IPS DF 19.7 (cell line): ENCODE results near the gene SPACDR.
"Not testable (repeated sequence)": the region's sequence is repeated elsewhere in the genome, so short reads cannot be mapped to it uniquely, and the experiment has no call there.

Experiments used
- DNase-seq: peaks from one replicate; pipeline ENCODE4 v3.0.0-alpha.2; 2013; ENCODE audit warnings: low read depth, low spot score

Gene SPACDR, protein sequence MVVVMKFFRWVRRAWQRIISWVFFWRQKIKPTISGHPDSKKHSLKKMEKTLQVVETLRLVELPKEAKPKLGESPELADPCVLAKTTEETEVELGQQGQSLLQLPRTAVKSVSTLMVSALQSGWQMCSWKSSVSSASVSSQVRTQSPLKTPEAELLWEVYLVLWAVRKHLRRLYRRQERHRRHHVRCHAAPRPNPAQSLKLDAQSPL

DNA sequence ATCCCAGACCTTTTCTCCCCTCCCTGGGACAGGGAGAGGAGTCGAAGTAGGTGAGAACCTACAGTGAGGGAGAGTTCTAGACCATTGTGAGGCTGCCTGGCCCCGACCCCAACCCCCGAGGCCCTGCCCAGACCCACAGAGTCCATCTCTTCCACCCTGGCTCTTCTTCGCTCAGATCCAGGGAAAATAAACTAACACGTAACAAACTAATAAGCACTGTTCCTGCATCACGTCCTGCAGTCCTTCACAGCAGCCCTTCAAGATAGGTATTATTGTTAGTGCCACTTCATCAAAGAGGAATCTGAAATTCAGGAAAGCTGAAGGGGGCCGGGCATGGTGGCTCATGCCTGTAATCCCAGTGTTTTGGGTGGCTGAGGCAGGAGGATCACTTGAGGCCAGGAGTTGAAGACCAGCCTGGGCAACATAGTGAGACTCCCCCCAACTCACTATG, at the start of gene SPACDR:
Gene SPACDR, minus strand, starts transcription at position 51 of the 451 bp plus-strand sequence. CDS start 235 bp downstream, outside the sequence.
- no peak for DNase-seq

- no peak for DNase-seq
These were observed 49.3 kb upstream of the SPACDR start for GRCh38 chr7:100513212-100513810.

DNA sequence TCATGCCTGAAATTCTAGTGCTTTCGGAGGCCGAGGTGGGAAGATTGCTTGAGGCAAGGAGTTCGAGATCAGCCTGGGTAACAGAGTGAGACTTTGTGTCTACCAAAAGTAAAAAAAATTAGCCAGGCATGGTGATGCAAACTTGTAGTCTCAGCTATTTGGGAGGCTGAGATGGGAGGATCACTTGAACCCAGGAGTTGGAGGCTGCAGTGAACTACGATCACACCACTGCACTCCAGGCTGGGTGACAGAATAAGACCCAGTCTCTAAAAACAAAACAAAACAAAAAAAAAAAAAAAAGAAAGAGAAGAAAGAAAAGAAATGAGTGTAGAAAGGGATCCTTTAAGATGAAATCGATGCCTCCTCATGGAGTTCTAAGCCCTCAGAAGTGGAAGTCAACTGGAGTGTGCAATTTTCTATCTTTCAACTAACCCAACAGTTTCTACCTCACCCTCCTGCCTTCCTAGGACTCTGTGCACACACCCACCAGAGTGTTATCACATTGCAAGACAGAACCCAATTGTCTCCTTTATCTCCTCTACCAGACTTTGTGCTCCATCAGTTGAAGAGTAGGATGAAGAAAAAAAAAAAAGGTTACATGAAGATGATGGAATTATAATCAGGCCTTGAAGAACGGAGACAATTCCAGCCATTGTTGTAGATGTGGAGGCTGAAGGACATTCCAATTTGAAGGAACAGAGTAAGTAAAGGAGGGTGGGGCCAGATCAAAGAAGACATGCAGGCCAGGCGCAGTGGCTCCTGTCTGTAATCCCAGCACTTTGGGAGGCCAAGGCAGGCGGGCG, 46.6 kb upstream of the SPACDR start:
- no peak for DNase-seq

DNA sequence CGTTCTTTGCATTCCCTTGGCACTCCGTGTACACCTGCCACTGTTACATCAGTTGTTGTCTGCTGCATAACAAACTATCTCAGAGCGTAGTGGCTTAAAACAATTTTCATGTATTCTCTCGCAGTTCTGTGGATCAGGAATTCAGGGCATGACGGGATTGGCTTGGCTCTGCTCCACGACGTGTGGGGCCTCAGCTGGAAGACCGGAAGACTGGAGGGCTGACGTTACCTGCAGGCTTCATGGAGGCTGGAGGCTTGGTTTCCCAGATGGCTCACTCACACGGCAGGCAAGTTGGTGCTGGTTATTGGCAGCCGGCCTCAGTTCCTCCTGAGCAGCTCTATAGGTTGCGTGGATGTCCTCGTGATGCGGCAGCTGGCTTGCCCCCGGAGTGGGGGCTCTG, 45.2 kb upstream of the SPACDR start:
- DNase-seq = no peak

DNA sequence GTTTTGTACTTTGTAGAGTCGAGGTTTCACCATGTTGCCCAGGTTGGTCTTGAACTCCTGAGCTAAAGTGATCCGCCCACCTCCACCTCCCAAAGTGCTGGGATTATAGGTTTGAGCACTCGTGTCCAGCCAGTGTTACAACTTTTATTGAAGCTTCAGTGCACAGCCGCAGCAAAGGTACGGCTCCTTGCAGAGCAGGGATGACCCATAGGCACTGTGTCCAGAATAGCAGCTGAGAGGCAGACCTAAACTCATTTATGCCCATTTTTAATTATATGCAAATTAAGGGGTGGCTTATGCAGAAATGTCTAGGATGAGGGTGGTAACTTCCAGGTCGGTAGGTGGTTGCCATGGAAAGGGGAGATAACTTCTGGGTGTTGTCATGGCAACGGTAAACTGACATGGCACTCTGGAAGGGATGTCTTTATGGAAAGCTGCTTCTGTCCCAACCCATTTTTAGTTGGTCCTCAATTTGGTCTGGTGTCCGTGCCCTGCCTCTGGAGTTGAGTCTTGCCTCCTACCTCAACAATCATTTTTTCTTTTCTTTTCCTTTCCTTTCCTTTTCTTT, 42.4 kb upstream of the SPACDR start:
- no peak for DNase-seq

DNA sequence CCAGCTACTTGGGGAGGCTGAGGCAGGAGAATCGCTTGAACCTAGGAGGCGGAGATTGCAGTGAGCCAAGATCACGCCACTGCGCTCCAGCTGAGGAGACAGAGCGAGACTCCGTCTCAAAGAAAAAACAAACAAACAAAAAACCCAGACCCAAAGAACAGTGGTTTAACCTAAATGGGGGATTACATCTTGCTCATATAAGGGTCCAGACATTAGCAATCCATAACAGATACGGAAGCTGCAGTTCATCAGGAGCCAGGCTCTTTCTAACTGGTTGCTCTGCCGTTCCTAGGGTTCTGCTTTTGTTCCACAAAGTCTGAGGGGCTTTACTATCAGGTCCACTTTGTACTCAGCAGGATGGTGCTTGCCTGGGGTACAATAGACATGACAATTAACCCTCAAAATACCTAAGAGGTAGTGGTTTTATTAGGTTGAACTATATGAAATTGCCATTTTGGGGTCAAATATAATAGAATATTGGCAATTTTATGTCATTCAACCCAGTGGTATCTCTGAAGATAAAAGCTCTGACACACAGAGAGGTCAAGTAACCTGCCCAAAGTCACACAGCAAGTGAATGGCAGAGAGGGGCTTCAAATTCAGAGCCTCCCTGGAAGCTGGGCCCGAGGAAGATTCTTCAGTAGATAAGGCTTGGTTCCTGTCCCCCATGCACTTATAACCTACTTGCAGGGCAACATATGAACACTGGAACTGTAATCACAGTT, 41.0 kb upstream of the SPACDR start:
- DNase-seq = no peak

DNA sequence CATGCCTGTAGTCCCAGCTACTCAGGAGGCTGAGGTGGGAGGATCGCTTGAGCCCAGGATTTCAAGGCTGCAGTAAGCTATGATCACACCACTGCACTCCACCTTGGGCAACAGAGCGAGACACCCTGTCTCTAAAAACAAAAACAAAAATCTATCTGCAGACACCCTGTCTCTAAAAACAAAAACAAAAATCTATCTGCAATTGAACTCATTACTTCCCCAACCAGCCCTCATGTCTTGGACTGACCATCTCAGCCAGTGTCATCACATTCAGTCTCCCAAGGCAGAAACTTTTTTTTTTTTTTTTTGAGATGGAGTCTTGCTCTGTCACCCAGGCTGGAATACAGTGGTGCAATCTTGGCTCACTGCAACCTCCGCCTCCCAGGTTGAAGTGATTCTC, 40.0 kb upstream of the SPACDR start:
- not testable (repeated sequence) for DNase-seq

DNA sequence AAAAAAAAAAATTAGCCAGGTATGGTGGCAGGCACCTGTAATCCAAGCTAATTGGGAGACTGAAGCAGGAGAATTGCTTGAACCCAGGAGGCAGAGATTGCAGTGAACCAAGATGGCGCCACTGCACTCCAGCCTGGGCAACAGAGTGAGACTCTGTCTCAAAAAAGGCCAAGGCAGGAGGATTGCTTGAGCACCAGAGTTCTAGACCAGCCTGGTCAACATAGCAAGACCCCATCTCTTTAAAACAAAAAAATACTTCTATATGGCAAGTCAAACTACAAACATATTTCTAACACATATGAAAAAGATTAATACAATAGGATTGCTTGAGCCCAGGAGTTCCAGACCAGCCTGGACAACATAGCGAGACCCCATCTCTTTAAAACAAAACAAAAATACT, 36.7 kb upstream of the SPACDR start:
- DNase-seq = not testable (repeated sequence)

GRCh38 chr7:100496509-100496908, 32.4 kb upstream of the SPACDR start:
- DNase-seq = no peak

- no peak for DNase-seq
These were observed 29.6 kb upstream of the SPACDR start for GRCh38 chr7:100493476-100494264.

- no peak for DNase-seq
These were observed 28.8 kb upstream of the SPACDR start for GRCh38 chr7:100492738-100493475.

DNA sequence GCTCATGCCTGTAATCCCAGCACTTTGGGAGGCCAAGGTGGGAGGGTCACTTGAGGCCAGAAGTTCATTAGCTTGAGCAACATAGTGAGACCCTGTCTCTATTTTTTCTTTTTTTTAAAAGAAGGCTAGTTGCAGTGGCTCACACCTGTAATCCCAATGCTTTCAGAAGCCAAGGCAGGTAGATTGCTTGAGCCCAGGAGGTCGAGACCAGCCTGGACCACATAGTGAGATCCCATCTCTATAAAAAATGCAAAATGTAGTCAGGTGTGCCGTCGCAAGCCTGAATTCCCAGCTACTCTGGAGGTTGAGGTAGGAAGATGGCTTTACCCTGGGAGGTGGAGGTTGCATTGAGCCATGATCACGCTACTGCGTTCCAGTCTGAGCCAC, 27.1 kb upstream of the SPACDR start:
- no peak for DNase-seq

DNA sequence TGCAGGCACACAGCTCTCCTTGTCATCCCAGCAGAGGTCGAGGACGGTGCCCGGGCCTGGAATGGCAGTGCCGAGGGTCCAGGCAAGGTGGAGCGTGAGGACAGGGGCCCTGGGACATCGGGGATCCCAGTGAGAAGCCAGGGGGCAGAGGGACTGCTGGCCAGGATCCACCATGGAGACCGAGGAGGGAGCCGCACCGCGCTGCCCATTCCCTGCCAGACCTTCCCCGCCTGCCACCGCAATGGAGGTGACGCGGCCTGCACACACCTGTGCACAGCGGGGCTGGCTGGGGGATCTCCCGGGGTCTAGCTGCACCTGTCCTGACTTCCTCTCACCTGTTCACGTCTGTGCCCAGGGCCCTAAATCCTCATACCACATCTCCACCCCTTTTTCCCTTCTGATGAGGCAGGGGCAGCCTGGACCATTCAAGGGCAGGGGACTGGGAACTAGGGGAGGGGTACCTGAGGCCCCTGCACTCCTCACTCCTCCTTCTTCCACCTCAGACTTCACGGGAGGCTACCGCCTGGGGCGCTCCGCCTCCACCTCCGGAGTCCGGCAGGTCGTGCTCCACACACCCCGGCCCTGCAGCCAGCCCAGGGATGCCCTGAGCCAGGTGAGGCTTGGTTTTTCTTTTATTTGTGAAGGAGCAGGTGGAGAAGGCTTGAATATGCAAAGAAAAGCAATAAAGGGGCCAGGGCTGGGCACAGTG, 26.6 kb upstream of the SPACDR start:
- no peak for DNase-seq

- no peak for DNase-seq
These were observed 25.8 kb upstream of the SPACDR start for GRCh38 chr7:100489824-100490223.

DNA sequence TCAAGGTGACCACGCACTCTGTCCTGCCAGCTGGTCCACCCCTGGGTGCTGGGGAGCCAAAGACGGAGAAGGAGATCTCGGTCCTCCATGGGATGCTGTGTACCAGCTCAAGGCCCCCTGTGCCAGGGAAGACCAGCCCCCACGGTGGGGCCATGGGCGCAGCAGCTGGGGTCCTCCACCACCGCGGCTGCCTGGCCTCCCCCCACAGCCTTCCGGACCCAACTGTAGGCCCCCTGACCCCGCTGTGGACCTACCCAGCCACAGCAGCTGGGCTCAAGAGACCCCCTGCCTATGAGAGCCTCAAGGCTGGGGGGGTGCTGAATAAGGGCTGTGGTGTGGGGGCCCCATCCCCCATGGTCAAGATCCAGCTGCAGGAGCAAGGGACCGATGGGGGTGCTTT, 25.1 kb upstream of the SPACDR start:
- DNase-seq = no peak

DNA sequence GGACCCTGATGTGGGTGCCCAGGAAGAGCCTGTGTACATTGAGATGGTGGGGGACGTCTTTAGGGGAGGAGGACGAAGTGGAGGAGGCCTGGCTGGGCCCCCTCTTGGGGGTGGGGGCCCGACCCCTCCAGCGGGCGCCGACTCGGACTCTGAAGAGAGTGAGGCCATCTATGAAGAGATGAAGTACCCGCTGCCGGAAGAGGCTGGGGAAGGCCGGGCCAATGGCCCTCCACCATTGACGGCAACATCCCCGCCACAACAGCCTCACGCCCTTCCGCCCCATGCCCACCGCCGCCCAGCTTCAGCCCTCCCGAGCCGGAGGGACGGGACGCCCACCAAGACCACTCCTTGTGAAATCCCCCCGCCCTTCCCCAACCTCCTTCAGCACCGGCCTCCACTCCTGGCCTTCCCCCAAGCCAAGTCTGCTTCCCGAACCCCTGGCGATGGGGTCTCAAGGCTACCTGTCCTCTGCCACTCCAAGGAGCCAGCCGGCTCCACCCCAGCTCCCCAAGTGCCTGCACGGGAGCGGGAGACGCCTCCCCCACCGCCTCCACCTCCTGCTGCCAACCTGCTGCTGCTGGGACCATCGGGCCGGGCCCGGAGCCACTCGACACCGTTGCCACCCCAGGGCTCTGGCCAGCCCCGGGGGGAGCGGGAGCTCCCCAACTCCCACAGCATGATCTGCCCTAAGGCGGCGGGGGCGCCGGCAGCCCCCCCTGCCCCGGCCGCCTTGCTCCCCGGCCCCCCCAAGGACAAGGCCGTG, 24.5 kb upstream of the SPACDR start:
- DNase-seq = no peak

DNA sequence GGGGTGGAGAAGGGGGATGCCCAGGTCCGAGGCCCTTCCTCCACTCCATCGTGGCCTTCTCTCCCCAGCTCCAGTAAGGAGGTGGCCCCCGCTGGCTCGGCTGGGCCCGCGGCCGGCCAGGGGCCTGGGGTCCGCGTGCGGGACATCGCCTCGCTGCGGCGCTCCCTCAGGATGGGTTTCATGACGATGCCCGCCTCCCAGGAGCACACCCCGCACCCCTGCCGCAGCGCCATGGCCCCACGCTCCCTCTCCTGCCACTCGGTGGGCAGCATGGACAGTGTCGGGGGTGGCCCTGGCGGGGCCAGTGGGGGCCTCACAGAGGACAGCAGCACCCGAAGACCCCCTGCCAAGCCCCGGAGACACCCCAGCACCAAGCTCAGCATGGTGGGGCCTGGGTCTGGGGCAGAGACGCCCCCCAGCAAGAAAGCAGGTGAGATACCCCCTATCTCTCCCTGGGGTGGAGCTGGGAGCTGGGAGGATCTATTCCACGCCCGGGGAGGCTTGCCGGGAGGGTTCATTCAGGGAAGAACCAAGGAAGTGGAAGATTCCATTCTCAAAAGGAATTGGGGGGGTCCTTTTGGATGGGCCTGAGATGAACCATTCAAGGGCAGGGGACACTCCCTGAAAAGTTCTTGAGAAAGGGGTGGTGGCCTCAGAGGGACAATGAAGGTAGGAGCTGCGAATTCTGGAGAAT, 22.8 kb upstream of the SPACDR start:
- DNase-seq = no peak

DNA sequence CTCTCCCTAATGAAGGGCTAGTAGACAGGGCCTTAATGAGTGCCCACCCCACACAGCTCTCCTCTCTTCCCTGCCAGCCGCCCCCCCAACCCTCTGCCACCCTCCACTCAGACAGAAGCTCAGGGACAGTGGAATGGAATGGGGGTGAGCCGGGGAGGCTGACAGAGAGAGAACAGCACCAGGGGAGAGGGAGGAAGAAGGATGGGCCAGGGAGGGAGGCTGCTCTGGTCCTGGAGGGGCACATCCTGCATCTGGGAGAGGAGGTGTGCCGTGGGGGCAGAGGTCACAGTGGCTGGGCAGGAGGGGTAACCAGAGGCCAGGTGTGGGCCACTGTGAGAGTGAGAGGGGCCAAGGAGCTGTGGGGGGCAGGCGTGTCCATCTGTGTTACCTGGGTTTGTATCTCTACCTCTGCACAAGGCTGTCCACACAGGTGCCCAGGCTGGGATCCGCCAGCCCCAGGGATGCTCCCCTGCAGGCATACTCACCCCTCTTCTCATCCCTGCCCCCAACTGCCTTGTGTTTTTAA, 22.1 kb upstream of the SPACDR start:
- no peak for DNase-seq
